GM18498 (cell line): ENCODE data around the gene INPP5E.

Source experiments
- ATAC-seq: cut with Tn5 transposase; IDR thresholded peaks from one replicate; pipeline ENCODE4 v1.9.1; 2021; ENCODE audit warnings: mild to moderate bottlenecking, moderate library complexity; ENCODE audit not compliant: unreplicated experiment

The INPP5E gene

DNA sequence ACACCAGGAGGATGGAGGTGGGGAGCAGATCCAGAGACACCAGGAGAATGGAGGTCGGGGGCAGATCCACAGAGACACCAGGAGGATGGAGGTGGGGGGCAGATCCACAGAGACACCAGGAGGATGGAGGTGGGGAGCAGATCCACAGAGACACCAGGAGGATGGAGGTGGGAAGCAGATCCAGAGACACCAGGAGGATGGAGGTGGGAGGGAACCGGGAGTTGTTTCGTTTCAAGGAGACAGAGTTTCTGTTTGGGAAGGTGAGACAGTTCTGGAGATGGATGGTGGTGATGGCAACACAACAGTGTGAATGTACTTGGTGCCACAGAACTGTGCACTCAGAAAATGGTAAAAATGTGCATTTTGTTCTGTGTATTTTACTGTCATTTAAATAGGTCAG lies 9.0 kb upstream of the INPP5E start:
- no peak for ATAC-seq

GRCh38 chr9:136447173-136447778 lies 7.6 kb upstream of the INPP5E start:
- no peak for ATAC-seq

DNA sequence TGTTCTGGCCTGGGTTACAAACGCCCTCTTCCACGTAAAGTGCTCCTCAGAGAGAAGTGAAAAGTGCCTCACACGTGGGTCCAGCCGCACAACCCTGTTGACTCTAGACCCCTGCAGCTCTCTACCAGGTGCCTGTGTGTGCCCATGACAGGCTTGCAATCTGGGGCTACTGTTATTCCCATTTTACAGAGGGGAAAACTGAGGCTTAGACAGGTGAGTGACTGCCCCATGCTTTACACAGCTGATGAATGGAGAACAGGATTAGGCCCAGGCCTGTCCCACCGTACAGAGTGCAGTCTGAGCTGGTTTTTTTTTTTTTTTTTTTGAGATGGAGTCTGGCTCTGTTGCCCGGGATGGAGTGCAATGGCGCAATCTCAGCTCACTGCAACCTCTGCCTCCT lies 6.2 kb upstream of the INPP5E start:
- ATAC-seq: no peak

DNA sequence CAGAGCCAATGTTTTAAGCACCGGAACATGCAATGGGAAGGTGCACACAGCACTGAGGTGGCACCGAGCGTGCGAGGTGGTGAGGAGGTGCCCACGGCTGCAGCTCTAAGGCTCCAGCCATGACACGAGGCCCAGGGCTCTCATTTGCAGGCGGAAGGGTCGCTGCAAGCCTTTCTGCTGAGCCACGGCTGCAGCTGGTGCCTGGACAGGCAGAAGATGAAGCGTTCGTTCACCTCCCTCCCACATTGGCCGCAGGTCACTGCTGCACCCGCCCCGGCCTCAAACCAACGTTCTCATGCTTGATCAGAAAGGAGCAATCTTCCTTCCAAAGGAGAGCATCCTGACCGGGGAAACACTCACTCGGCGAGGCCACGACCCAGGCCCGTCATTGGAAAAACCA lies 4.5 kb upstream of the INPP5E start:
- ATAC-seq: no peak

DNA sequence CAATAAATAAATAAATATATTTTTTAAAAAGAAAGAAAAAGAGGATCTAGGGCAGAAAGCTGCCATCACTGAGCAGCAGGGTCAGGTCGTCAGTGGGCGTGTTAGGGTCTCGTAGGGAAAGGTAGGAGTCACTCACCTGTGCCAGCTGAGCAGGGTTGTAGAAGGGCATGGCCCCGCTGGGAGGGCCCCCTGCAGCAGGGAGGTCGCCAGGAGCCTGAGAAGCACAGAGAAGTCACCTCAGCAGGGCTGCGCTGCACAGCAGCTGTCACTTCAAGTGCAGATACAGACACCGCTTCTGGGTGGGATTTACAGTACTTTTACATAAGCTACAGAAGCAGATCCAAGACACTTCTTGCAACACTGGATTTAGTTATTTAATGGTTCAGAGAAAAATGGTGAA lies 4.0 kb upstream of the INPP5E start:
- no peak for ATAC-seq

GRCh38 chr9:136443087-136443486 lies 3.4 kb upstream of the INPP5E start:
- no peak for ATAC-seq

- no peak for ATAC-seq
Observed at GRCh38 chr9:136442265-136442664, 2.6 kb upstream of the INPP5E start.

- ATAC-seq: no peak
Observed at GRCh38 chr9:136441681-136442245, 2.1 kb upstream of the INPP5E start.

DNA sequence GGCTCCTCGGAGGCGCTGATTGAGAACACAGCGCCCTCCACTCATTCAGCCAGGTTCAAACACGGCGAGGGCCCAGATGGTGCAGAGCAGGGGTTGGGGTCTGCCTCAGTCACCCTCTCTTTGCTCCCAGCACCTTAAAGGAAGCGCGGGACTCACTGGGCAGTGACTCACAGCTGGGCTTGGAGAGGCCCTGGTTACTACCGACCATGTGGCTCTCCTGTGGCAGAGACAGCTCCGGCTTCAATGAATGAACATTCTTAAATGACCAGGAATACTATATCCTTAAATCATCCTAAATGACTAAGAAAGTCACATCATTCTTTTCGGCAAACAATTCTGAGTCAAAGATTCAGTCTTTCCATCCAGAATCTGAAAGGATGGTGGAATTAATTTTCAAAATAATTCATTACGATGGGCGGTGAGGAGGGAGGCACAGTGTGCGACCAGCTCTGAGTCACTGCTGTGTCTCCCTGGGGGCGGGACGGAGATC lies 1.6 kb upstream of the INPP5E start:
- ATAC-seq: no peak

DNA sequence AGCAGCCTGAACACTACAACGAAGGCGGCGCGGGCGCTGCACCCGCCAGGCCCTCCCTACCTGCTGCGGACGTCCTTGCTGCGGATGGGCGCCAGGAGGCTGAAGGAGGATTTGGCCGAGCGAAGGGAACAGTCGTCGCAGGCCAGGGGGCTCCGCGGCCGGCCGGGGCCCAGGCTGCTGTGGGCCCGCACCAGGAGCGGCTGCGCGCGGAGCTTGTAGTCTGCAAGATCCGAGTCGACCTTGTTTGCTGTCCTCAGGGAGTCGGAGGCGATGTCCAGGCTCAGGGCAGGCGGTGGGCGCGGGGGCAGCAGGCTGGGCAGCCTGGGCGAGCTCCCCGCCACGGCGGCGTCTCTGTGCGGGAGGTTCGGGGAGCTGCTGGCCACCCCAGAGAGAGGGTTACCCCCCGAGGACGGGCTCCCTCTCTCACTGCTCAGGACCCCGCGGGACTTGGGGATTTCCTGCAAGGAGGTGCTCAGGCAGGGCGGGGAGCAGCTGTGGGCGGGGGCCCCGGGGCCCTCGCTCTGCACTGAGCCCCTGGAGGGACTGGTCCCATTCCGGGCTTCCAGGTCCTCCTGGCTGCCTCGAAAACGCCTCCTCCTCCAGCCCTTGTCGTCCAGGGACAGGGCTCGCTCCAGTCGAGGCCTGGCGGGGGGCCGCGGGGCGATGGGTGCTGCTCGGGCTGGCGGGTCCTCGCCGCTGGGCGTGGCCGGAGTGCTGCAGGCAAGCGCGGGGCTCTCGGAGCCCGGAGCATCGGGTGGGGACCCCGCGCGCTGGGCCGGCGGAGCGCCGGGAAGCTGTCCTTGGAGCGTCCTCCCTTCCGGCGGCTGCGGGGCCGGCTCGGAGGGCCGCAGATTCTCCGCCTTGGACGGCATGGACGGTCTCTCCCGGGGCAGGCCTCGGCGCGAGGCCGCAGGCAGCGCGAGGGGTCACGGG lies 831 bp downstream of the INPP5E start:
- ATAC-seq: peak; percentile 43

GRCh38 chr9:136437839-136438547 lies 1.7 kb downstream of the INPP5E start:
- no peak for ATAC-seq

DNA sequence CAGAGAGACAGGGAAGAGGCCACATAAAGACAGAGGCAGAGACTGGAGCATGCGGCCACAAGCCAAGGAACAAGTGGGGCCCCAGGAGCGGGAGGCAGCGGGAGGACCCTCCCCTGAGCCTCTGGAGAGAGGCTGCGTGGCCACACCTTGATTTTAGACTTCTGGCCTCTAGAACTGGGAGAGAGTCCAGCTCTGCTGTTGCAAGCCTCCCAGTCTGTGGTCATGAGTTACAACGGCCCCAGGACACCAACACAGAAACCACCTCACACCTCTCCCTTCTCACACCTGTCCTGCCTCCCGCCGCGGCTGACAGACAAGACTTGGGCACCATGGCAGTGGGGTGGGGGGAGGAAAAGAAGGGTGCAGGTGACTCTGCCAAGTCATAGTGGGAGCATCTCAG lies 2.2 kb downstream of the INPP5E start:
- no peak for ATAC-seq

DNA sequence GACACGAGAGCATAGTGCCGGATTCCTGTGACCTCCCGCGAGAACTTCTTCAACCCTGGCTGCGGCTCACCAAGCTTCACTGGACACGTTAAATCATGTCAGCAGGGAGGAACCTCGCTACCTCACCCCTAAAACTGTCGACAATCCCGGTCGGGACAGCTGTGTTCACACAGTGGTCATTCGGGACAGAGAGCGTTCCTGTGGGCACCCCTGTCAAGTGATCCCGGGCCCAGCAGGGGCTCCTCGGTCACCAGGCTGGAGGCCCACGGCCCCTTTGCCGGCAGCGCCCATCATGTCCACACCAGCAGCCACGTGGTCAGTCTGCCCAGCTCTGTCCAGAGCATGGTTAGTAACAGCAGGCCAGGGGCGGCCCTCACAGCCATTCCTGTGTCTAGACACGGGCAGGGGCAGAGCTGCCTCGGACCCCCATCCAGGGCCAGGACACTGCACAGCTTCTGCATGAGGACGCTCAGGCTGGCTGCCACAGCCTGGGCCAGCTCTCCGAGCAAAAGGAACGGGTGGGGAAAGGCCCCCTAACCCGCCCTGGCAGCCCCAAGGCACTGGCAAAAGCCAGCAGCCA lies 3.5 kb downstream of the INPP5E start:
- no peak for ATAC-seq

- ATAC-seq: no peak
Observed at GRCh38 chr9:136434580-136435169, 5.0 kb downstream of the INPP5E start.

DNA sequence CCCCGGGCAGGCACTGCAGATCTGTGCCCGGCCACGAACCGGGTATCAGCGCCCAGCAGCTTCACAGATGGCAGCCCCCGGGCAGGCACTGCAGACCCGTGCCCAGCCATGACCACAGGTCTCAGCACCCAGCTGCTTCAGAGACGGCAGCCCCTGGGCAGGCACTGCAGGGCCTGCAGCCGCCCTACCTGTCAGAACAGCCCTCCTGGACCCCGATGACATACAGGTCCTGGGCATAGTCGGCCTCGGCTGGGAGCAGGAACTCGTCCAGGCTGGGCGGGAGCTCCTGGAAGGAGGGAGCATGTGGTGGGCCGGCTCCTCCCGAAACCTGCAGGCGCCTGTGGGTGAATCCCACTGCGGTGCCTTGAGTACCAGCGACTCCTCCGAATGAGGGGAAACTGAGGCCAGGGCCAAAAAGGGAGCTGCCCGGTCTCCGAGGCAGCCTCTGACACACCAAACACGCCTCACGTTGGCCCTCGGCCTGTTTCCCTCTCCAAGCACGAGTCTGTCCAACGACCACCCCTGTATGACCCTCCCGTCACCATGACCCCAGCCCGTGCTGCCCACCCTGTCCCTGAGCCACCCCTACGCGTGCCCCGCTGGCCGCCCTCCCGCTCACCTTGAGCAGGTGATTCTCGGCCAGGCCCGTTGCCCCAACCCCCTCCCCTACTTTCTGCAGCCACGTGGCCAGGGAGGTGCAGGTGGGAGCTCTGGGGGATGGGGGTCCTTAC lies 5.6 kb downstream of the INPP5E start:
- no peak for ATAC-seq

GRCh38 chr9:136433043-136433715 lies 6.5 kb downstream of the INPP5E start:
- no peak for ATAC-seq

GRCh38 chr9:136432591-136432990 lies 7.1 kb downstream of the INPP5E start:
- ATAC-seq: no peak

- ATAC-seq: no peak
Observed at GRCh38 chr9:136431782-136432350, 7.8 kb downstream of the INPP5E start.
